K562 (cell line): ENCODE results near the gene APC2. TPM values are rescaled to one million over a fixed set of nuclear protein-coding genes. Genes with fewer than 3 reads are reported as not detected.

ENCODE experiments used
- AFF4 ChIP-seq: sonication (generic); formaldehyde crosslinking; IDR thresholded peaks from 2 replicates; pipeline ENCODE4 v1.8.0; 2023; ENCODE audit warnings: mild to moderate bottlenecking, missing genetic modification reagents
- ATF3 ChIP-seq, 2 experiments: fragments of 450-650 bp in 1 of 2; sonication (generic) in 1 of 2; formaldehyde crosslinking in 1 of 2; IDR thresholded peaks in 1 of 2; conservative IDR thresholded peaks in 1 of 2; 2 replicates each; pipeline versions ENCODE4 v1.6.1 to v1.8.1; 2016 to 2023; ENCODE audit warnings: mild to moderate bottlenecking in 2 of 2, moderate library complexity in 2 of 2, inconsistent platforms in 1 of 2, missing genetic modification reagents in 1 of 2
- DMBX1 ChIP-seq: fragments of 250-450 bp; sonication (Bioruptor Pico); IDR thresholded peaks from 2 replicates; pipeline ENCODE4 v1.8.0; 2022; ENCODE audit warnings: inconsistent platforms, mild to moderate bottlenecking, moderate library complexity, borderline replicate concordance
- ETV5 ChIP-seq: sonication (generic); formaldehyde crosslinking; IDR thresholded peaks from 2 replicates; pipeline ENCODE4 v1.4.0; 2020; ENCODE audit warnings: low read depth, mild to moderate bottlenecking, missing genetic modification reagents
- FOXO4 ChIP-seq: fragments of 450-650 bp; formaldehyde crosslinking; IDR thresholded peaks from 2 replicates; pipeline ENCODE4 v1.4.0; 2020; ENCODE audit warnings: mild to moderate bottlenecking, moderate library complexity
- GATAD2B ChIP-seq: fragments of 450-650 bp; IDR thresholded peaks from 2 replicates; pipeline ENCODE4 v1.6.1; 2017; ENCODE audit warnings: mild to moderate bottlenecking, borderline replicate concordance
- PHTF2 ChIP-seq: fragments of 250-450 bp; sonication (Bioruptor Pico); IDR thresholded peaks from 2 replicates; pipeline ENCODE4 v1.5.0; 2021; ENCODE audit warnings: mild to moderate bottlenecking
- PRMT5 ChIP-seq: sonication (generic); formaldehyde crosslinking; IDR thresholded peaks from 2 replicates; pipeline ENCODE4 v1.5.0; 2020; ENCODE audit warnings: missing genetic modification reagents
- PYGO2 ChIP-seq: fragments of 450-650 bp; IDR thresholded peaks from 2 replicates; pipeline ENCODE4 v1.6.1; 2016; ENCODE audit warnings: mild to moderate bottlenecking, missing genetic modification characterization, moderate library complexity, missing compliant biosample characterization
- RCOR1 ChIP-seq, 2 experiments: IDR thresholded peaks; 2 replicates each; pipeline ENCODE4 v1.6.1; 2012; ENCODE audit warnings: low read depth in 2 of 2, low read length in 2 of 2, borderline replicate concordance in 1 of 2, improper control_type of control experiment in 1 of 2
- UBTF ChIP-seq, 2 experiments: IDR thresholded peaks; 2 replicates each; pipeline ENCODE4 v1.6.1; 2012; ENCODE audit warnings: improper control_type of control experiment in 2 of 2, low read depth in 2 of 2, low read length in 2 of 2, borderline replicate concordance in 1 of 2
- ZFX ChIP-seq: sonication (generic); formaldehyde crosslinking; IDR thresholded peaks from 2 replicates; pipeline ENCODE4 v1.8.0; 2022; ENCODE audit warnings: mild to moderate bottlenecking, missing genetic modification reagents, moderate library complexity
- ZHX1 ChIP-seq: fragments of 150-350 bp; conservative IDR thresholded peaks from 2 replicates; pipeline ENCODE4 v1.6.1; 2014; ENCODE audit warnings: low read length
- polyA plus RNA-seq, 8 experiments: library from polyadenylated mRNA; depleted of rRNA in 4 of 8; stranded (reverse) in 5 of 8; unstranded in 3 of 8; fragments of >200 nt; fragmentation: Nextera tagmentation in 2 of 8; fragmentation: Illumina TruSeq in 1 of 8; extraction: Ambion mirVana in 2 of 8; extraction: Trizol in 1 of 8; gene quantifications; 2 replicates each; pipeline versions ENCODE4 v1.2.1 to v1.2.3, GENCODE V29; 2011 to 2014; ENCODE audit warnings: inconsistent platforms in 1 of 8, missing spikeins in 1 of 8
- total RNA-seq, 7 experiments: library from RNA; depleted of rRNA in 6 of 7; stranded (reverse); fragments of >200 nt in 6 of 7; fragmentation: Illumina TruSeq in 2 of 7; extraction: Trizol in 2 of 7; gene quantifications; 2 replicates each; pipeline versions ENCODE4 v1.2.1 to v1.2.3, GENCODE V29; 2011 to 2021; ENCODE audit warnings: low replicate concordance in 1 of 7

The APC2 gene
- total and polyA plus RNA-seq, 9 of the 15 experiments (the other 6 are each of a cell fraction or from before 2014, with no cell fraction given) = 0.01 to 0.40 (median 0.05) TPM; not detected in 3

GRCh38 chr19:1490311-1491113 is 40.6 kb downstream of the APC2 start, which contains the start of gene PCSK4 (continued):
- peak; percentile 63 for TF ChIP-seq ATF3 (IDR thresholded peaks at IDR 0.05)
- TF ChIP-seq ATF3 (CRISPR knock-in tag; conservative IDR thresholded peaks at IDR 0.05) = no peak
- TF ChIP-seq ETV5 (CRISPR knock-in tag) = no peak
- TF ChIP-seq PRMT5 = no peak
- TF ChIP-seq PYGO2 (tag) = no peak
- no peak; the same call in 1 of the 2 replicates for TF ChIP-seq ZFX
- TF ChIP-seq AFF4 (CRISPR knock-in tag) = no peak
- no peak for TF ChIP-seq PHTF2 (CRISPR knock-in tag)
- TF ChIP-seq UBTF (IDR thresholded peaks at IDR 0.05; ENCODE audit: borderline replicate concordance in 1 of 2, low read depth in 2 of 2, low read length in 2 of 2) = no peak
- no peak for TF ChIP-seq FOXO4
- no peak; a peak in 1 of 4 replicates for TF ChIP-seq RCOR1 (IDR thresholded peaks at IDR 0.05; ENCODE audit: borderline replicate concordance in 1 of 2, low read depth in 2 of 2, low read length in 2 of 2)
- TF ChIP-seq ZHX1 = no peak
- TF ChIP-seq DMBX1 (CRISPR knock-in tag) = no peak
- TF ChIP-seq GATAD2B = no peak
